Measurements from ENCODE around the gene PLEKHF1. TPM values are rescaled to one million over a fixed set of nuclear protein-coding genes. Genes with fewer than 3 reads are reported as not detected.

Gene PLEKHF1
- total and polyA plus RNA-seq, 2 experiments from 2014 or later: 9.3 to 18.0 TPM

DNA sequence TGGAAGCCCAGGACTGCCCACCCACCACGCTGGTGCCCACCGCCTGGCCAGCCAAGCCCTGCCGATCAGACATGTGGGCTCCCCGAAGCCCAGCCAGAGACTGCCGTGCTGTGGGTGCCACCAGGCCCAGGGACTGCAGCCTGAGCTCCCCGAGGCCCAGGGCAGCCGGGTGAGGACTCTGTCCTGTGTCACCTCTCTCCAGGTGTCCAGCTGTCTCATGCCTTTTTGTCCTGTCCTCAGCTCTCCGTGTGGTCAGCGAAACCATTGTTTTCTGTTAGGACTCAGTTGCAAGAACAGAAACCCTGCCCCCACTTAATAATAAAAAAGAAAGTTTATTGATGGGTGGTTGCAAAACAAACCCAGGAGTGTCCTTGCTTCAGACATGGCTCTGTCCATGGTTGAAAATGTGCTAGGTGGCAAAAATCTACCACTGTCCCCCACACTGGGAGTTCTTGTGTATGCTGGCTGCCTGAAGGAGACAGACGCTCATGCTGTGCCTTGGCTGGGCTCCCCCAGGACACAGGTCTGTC, 9.9 kb downstream of the PLEKHF1 start:
- Histone ChIP-seq H3K4me1 (ENCODE audit: insufficient read depth) (no peaks in the 10 kb centered on the region), H3F3A (ENCODE audit: insufficient read depth) (no peaks in the 10 kb centered on the region), H3K79me2 (ENCODE audit: insufficient read depth) (peaks cover 35% of the 10 kb centered on the region), H3K36me3 (ENCODE audit: low read depth) (no peaks in the 10 kb centered on the region; the same call in 1 of the 2 replicates), H3K4me3 (no peak overlapping the region), H2AFZ (no peak overlapping the region), H3K27me3 (replicated peaks; ENCODE audit: insufficient read depth) (no peaks in the 10 kb centered on the region), H3K9me2 (ENCODE audit: insufficient read depth) (no peaks in the 10 kb centered on the region), H3K9me3 (ENCODE audit: low read depth) (no peaks in the 10 kb centered on the region), H4K20me1 (ENCODE audit: insufficient read depth) (no peaks in the 10 kb centered on the region), H3K4me2 (ENCODE audit: unreplicated experiment) (no peak overlapping the region), H3K9ac (no peak overlapping the region), H3K27ac (no peak overlapping the region)
- DNase-seq: no peak
- WGBS, 2 experiments (ENCODE audit: low coverage in 1 of 2, low lambda C conversion rate in 2 of 2, missing lambda C conversion rate in 2 of 2): 81 to 87% methylated on average over 9 to 10 of the region's 10 CpGs
- no peak for TF ChIP-seq EZH2 (IDR thresholded peaks at IDR 0.05; ENCODE audit: insufficient read depth, poor library complexity, severe bottlenecking)
- in situ Hi-C loops (cut with MboI): no loop called here

DNA sequence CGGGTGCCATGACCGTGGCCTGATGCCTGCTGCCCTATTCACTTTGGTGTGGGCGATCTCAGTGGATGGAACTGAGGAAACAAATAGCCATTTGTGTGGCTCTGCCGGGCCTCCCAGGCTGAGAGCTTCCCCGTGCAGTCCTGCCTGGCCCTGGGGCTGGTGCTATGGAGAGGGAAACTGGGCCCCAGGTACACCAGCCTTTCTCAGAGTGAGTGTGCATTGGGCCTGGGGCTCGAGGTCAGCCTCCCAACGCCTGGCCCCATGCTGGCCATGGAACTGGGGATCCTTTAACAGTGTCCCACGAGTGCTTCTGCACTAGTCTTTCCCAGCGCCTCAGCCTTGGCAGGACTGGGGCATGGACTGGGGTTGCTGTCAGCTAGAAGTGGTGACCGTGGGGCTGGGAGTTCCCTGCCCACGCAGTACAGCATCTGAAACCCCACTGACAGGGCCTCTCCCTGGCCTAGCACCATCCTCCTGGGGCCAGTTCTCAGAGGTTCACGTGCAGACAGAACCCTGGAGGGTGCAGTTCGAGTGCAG, 10.5 kb downstream of the PLEKHF1 start:
- no peak overlapping the region for H3K4me2 ChIP-seq (ENCODE audit: unreplicated experiment)
- H3K36me3 ChIP-seq (ENCODE audit: low read depth): no peaks in the 10 kb centered on the region; the same call in 1 of the 2 replicates
- no peak overlapping the region for H3K4me3 ChIP-seq
- no peak for DNase-seq
- in situ Hi-C loops (cut with MboI): no loop called here
- H3K9me3 ChIP-seq (ENCODE audit: low read depth): no peaks in the 10 kb centered on the region
- no peak overlapping the region for H2AFZ ChIP-seq
- no peaks in the 10 kb centered on the region for H3F3A ChIP-seq (ENCODE audit: insufficient read depth)
- 82 to 88% methylated on average over 11 to 13 of the region's 13 CpGs for WGBS, 2 experiments (ENCODE audit: low coverage in 1 of 2, low lambda C conversion rate in 2 of 2, missing lambda C conversion rate in 2 of 2)
- H3K27ac ChIP-seq: no peak overlapping the region
- H3K79me2 ChIP-seq (ENCODE audit: insufficient read depth): peaks cover 30% of the 10 kb centered on the region
- no peaks in the 10 kb centered on the region for H3K27me3 ChIP-seq (replicated peaks; ENCODE audit: insufficient read depth)
- TF ChIP-seq EZH2phosphoT487 (IDR thresholded peaks at IDR 0.05; ENCODE audit: insufficient read depth, low read depth) (no peak), EZH2 (IDR thresholded peaks at IDR 0.05; ENCODE audit: insufficient read depth, poor library complexity, severe bottlenecking) (no peak)
- no peaks in the 10 kb centered on the region for H3K4me1 ChIP-seq (ENCODE audit: insufficient read depth)
- H4K20me1 ChIP-seq (ENCODE audit: insufficient read depth): no peaks in the 10 kb centered on the region
- no peak overlapping the region for H3K9ac ChIP-seq
- no peaks in the 10 kb centered on the region for H3K9me2 ChIP-seq (ENCODE audit: insufficient read depth)

DNA sequence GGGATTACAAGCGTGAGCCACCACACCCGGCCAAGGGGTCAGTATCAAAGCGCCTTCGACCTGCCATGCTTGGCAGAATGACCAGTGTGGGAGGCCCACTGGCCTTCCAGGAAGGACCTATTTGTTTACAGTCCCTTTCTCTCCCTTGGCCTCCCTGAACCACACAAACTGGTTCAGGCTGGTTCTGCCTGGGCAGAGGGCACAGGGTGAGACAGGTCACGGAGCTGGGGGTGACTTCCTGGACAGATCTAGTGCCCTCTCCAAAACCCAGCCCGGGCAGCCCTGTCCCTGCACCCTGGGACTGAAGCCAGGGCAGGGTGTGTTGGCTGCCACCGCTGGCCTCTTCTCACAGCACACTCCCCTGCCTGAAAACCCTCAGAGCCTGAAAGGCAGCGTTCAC, 11.3 kb downstream of the PLEKHF1 start:
- TF ChIP-seq EZH2 (IDR thresholded peaks at IDR 0.05; ENCODE audit: insufficient read depth, poor library complexity, severe bottlenecking) (no peak), EZH2phosphoT487 (IDR thresholded peaks at IDR 0.05; ENCODE audit: insufficient read depth, low read depth) (no peak)
- peaks cover 21% of the 10 kb centered on the region for H3K79me2 ChIP-seq (ENCODE audit: insufficient read depth)
- H2AFZ ChIP-seq: no peak overlapping the region
- no peaks in the 10 kb centered on the region for H3K9me2 ChIP-seq (ENCODE audit: insufficient read depth)
- no peaks in the 10 kb centered on the region for H3K4me1 ChIP-seq (ENCODE audit: insufficient read depth)
- no peaks in the 10 kb centered on the region for H3F3A ChIP-seq (ENCODE audit: insufficient read depth)
- H3K9ac ChIP-seq: no peak overlapping the region
- H3K27ac ChIP-seq: no peak overlapping the region
- no peak overlapping the region for H3K4me3 ChIP-seq
- in situ Hi-C loops (cut with MboI): no loop called here
- no peaks in the 10 kb centered on the region for H3K9me3 ChIP-seq (ENCODE audit: low read depth)
- H3K4me2 ChIP-seq (ENCODE audit: unreplicated experiment): no peak overlapping the region
- no peaks in the 10 kb centered on the region for H3K27me3 ChIP-seq (replicated peaks; ENCODE audit: insufficient read depth)
- no peak for DNase-seq
- H4K20me1 ChIP-seq (ENCODE audit: insufficient read depth): no peaks in the 10 kb centered on the region
- no peaks in the 10 kb centered on the region; the same call in 1 of the 2 replicates for H3K36me3 ChIP-seq (ENCODE audit: low read depth)
- 61 to 64% methylated on average over 8 of the region's 8 CpGs for WGBS, 2 experiments (ENCODE audit: low coverage in 1 of 2, low lambda C conversion rate in 2 of 2, missing lambda C conversion rate in 2 of 2)

DNA sequence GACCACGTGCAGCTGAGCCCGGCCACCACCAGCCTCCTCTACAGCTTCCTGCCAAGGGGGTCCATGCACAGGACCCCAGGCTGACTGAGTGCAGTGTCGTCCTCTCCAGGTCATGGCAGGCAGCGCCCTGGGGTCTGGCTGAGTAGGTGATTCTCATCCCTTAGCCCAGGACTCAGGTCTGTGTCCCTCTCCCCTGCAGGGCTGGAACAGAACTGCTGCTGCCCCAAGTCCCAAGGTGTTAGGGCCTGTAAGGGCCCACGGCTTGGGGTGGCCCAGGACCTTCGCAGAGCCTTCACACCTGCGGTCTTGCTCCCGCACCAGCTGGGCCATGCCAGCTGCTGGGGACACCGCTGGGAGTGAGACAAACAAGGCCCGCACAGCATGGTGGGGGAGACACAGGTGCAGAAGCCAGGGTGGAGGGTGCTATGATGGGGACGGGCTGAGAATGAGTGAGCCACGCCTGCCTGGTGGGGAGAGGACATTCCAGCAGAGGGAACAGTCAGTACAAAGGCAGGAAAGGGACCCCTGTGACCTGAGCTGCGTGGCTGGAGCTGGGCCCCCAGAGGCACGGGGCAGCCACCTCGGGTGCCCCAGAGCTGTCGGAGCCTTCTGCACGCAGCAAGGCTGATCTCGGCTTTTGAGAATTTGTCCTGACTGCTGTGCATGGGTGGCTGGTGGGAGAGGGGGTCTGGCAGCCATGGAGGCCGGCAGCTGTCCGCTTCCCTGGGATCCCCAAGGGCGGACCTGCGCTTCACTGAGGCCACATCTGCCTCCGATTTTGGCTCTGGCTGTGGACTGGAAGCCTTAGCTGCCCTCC, 11.9 kb downstream of the PLEKHF1 start:
- Histone ChIP-seq H3K36me3 (ENCODE audit: low read depth) (no peaks in the 10 kb centered on the region; the same call in 1 of the 2 replicates), H3F3A (ENCODE audit: insufficient read depth) (no peaks in the 10 kb centered on the region), H4K20me1 (ENCODE audit: insufficient read depth) (no peaks in the 10 kb centered on the region), H3K27me3 (replicated peaks; ENCODE audit: insufficient read depth) (no peaks in the 10 kb centered on the region), H3K4me1 (ENCODE audit: insufficient read depth) (0 out of 2 replicates have a peak, but pooled peaks cover 3% of the 10 kb centered on the region), H2AFZ (no peak overlapping the region), H3K79me2 (ENCODE audit: insufficient read depth) (peaks cover 15% of the 10 kb centered on the region), H3K9ac (no peak overlapping the region), H3K27ac (no peak overlapping the region), H3K9me3 (ENCODE audit: low read depth) (no peaks in the 10 kb centered on the region), H3K9me2 (ENCODE audit: insufficient read depth) (no peaks in the 10 kb centered on the region), H3K4me2 (ENCODE audit: unreplicated experiment) (no peak overlapping the region), H3K4me3 (no peak overlapping the region)
- TF ChIP-seq EZH2 (IDR thresholded peaks at IDR 0.05; ENCODE audit: insufficient read depth, poor library complexity, severe bottlenecking) (no peak), EZH2phosphoT487 (IDR thresholded peaks at IDR 0.05; ENCODE audit: insufficient read depth, low read depth) (no peak)
- DNase-seq: no peak
- in situ Hi-C loops (cut with MboI): no loop called here
- 88 to 89% methylated on average over 23 of the region's 23 CpGs for WGBS, 2 experiments (ENCODE audit: low coverage in 1 of 2, low lambda C conversion rate in 2 of 2, missing lambda C conversion rate in 2 of 2)

All from GM23248 (cell line).